Thyroid gland (tissue), 4 donors: ENCODE results near the gene NAPB. TPM values are rescaled to one million over a fixed set of nuclear protein-coding genes. Genes with fewer than 3 reads are reported as not detected.
A peak's percentile ranks its signal among the peaks of the same experiment; 100 is the strongest.

Source experiments
- DNase-seq, 2 donors: peaks; one replicate each; pipeline ENCODE4 v3.0.0-alpha.2; 2019
- H3K27ac ChIP-seq, 3 donors: fragments of 200-600 bp; sonication (generic); 1 replicate in 2 of 3; 2 replicates in 1 of 3; pipeline ENCODE4 v1.5.1; 2016 to 2019; ENCODE audit warnings: mild to moderate bottlenecking in 1 of 3, moderate library complexity in 1 of 3
- H3K27me3 ChIP-seq: fragments of 200-600 bp; sonication (generic); one replicate; pipeline ENCODE4 v1.5.1; 2019
- H3K36me3 ChIP-seq, 2 donors: fragments of 200-600 bp; sonication (generic); one replicate each; pipeline ENCODE4 v1.5.1; 2016 to 2019
- H3K4me1 ChIP-seq, 2 donors: fragments of 200-600 bp; sonication (generic); one replicate each; pipeline ENCODE4 v1.5.1; 2017 to 2019
- H3K4me3 ChIP-seq, 3 donors: fragments of 200-600 bp; sonication (generic); replicated peaks in 1 of 3; 1 replicate in 2 of 3; 2 replicates in 1 of 3; pipeline ENCODE4 v1.5.1; 2016; ENCODE audit warnings: mild to moderate bottlenecking in 1 of 3
- H3K9me3 ChIP-seq: fragments of 200-600 bp; sonication (generic); one replicate; pipeline ENCODE4 v1.5.1; 2017
- POLR2A ChIP-seq, 2 donors: fragments of 450-650 bp; IDR thresholded peaks; one replicate each; pipeline ENCODE4 v1.6.1; 2017; ENCODE audit warnings: antibody characterized with exemption in 2 of 2, mild to moderate bottlenecking in 2 of 2, moderate library complexity in 1 of 2
- WGBS, 2 donors: methylation state at CpG; one replicate each; pipeline ENCODE4 v1.1.5; 2017; 5-methylcytosine and 5-hydroxymethylcytosine counted together
- intact Hi-C: fragments of 100-400 bp; cut with DNase I; formaldehyde crosslinking; loops from one replicate; pipeline ENCODE4 v1.15.1; 2023
- total RNA-seq, 4 donors: library from RNA; depleted of rRNA; stranded (reverse); fragments of >200 nt; gene quantifications; one replicate each; pipeline ENCODE4 v1.2.3, GENCODE V29; 2016
- TF ChIP-seq, protein P1 (sequence below), 6 experiments: fragments of 200-600 bp in 3 of 6; fragments of 450-650 bp in 3 of 6; sonication (generic) in 3 of 6; IDR thresholded peaks; one replicate each; pipeline ENCODE4 v1.5.1; 2016 to 2019; ENCODE audit warnings: antibody characterized with exemption in 6 of 6, mild to moderate bottlenecking in 2 of 6, inconsistent platforms in 1 of 6, moderate library complexity in 1 of 6

The NAPB gene
- total RNA-seq, 4 donors from 2014 or later = 22.7 to 32.1 (median 26.9) TPM

GRCh38 chr20:23343590-23343989, 77.7 kb downstream of the NAPB start:
- no peaks in the 10 kb centered on the region for H3K9me3 ChIP-seq
- H3K36me3 ChIP-seq = no peaks in the 10 kb centered on the region
- 97% methylated on average over 1 of the region's 1 CpG for WGBS, 2 donors
- no peak overlapping the region for H3K27ac ChIP-seq
- intact Hi-C loops = loop anchor here (5.0 to 10.0 kb wide), 2 partner anchors 299 to 651 kb away; partner anchors contain the start of gene THBD
- H3K27me3 ChIP-seq = no peaks in the 10 kb centered on the region
- H3K4me1 ChIP-seq = no peaks in the 10 kb centered on the region
- no peak for DNase-seq
- TF ChIP-seq, protein P1, sequence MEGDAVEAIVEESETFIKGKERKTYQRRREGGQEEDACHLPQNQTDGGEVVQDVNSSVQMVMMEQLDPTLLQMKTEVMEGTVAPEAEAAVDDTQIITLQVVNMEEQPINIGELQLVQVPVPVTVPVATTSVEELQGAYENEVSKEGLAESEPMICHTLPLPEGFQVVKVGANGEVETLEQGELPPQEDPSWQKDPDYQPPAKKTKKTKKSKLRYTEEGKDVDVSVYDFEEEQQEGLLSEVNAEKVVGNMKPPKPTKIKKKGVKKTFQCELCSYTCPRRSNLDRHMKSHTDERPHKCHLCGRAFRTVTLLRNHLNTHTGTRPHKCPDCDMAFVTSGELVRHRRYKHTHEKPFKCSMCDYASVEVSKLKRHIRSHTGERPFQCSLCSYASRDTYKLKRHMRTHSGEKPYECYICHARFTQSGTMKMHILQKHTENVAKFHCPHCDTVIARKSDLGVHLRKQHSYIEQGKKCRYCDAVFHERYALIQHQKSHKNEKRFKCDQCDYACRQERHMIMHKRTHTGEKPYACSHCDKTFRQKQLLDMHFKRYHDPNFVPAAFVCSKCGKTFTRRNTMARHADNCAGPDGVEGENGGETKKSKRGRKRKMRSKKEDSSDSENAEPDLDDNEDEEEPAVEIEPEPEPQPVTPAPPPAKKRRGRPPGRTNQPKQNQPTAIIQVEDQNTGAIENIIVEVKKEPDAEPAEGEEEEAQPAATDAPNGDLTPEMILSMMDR (IDR thresholded peaks at IDR 0.05) = no peak
- TF ChIP-seq POLR2A (IDR thresholded peaks at IDR 0.05) = no peak
- H3K4me3 ChIP-seq = no peak overlapping the region

GRCh38 chr20:23341073-23341472, 80.2 kb downstream of the NAPB start:
- H3K9me3 ChIP-seq = no peaks in the 10 kb centered on the region
- intact Hi-C loops = loop anchor here (5.0 to 10.0 kb wide), 2 partner anchors 296 to 649 kb away; partner anchors contain the start of gene THBD
- no peaks in the 10 kb centered on the region for H3K27me3 ChIP-seq
- no peak for TF ChIP-seq POLR2A (IDR thresholded peaks at IDR 0.05)
- TF ChIP-seq, protein P1 (IDR thresholded peaks at IDR 0.05) = no peak
- DNase-seq = no peak
- H3K27ac ChIP-seq = no peak overlapping the region
- H3K4me1 ChIP-seq = no peaks in the 10 kb centered on the region
- no peak overlapping the region for H3K4me3 ChIP-seq
- 60 to 69% methylated on average over 2 of the region's 2 CpGs for WGBS, 2 donors
- H3K36me3 ChIP-seq = no peaks in the 10 kb centered on the region

DNA sequence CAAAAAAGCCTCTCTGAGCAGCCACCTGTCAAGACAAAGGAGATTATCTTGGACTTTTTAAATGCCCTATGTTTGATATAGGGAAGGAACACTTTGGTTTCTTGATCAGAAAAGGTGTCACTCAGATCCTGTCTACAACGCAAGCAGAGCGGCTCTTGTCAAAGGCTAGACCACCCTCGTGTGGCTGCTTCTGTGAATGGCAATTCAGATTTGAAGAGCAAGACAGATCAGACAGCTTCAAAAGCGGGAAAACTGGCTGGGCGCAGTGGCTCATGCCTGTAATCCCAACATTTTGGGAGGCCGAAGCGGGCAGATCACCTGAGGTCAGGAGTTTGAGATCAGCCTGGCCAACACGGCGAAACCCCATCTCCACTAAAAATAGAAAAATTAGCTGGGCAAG, 80.8 kb downstream of the NAPB start:
- peak; percentile 59 for DNase-seq
- Histone ChIP-seq H3K36me3 (no peaks in the 10 kb centered on the region), H3K9me3 (no peaks in the 10 kb centered on the region), H3K4me3 (no peak overlapping the region), H3K4me1 (no peaks in the 10 kb centered on the region), H3K27me3 (no peaks in the 10 kb centered on the region), H3K27ac (no peak overlapping the region)
- 20 to 34% methylated on average over 9 of the region's 9 CpGs for WGBS, 2 donors
- no peak for TF ChIP-seq POLR2A (IDR thresholded peaks at IDR 0.05)
- TF ChIP-seq, protein P1 (IDR thresholded peaks at IDR 0.05) = peak; percentile 12 to 56 (median 48)
- intact Hi-C loops = loop anchor here (5.0 to 10.0 kb wide), 2 partner anchors 296 to 648 kb away; partner anchors contain the start of gene THBD

DNA sequence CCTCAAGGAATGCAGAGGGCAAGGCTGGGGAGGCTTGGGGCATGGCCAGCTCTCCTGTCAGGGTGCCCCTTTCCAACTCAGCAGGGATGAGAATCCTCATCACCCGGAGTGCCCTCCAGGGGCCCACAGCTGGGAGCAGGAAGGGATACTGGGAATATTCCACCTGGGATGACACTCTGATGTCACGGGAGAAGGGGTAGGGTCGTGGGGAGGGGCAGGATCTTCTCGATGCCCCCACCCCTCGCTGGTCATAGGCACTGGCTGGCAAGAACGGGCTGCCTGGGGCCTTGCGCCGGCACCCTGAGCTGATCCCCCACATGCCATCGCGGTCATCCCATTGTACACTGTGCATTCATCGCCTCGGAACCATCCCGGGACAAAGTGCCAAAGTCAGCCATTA, 81.3 kb downstream of the NAPB start:
- no peaks in the 10 kb centered on the region for H3K36me3 ChIP-seq
- H3K27ac ChIP-seq = no peak overlapping the region
- TF ChIP-seq, protein P1 (IDR thresholded peaks at IDR 0.05) = no peak
- no peak for TF ChIP-seq POLR2A (IDR thresholded peaks at IDR 0.05)
- WGBS, 2 donors = 80 to 100% methylated on average over 1 to 10 of the region's 13 CpGs
- no peak for DNase-seq
- no peaks in the 10 kb centered on the region for H3K27me3 ChIP-seq
- intact Hi-C loops = loop anchor here (5.0 to 10.0 kb wide), 2 partner anchors 295 to 648 kb away; partner anchors contain the start of gene THBD
- H3K9me3 ChIP-seq = no peaks in the 10 kb centered on the region
- no peak overlapping the region for H3K4me3 ChIP-seq
- H3K4me1 ChIP-seq = no peaks in the 10 kb centered on the region

DNA sequence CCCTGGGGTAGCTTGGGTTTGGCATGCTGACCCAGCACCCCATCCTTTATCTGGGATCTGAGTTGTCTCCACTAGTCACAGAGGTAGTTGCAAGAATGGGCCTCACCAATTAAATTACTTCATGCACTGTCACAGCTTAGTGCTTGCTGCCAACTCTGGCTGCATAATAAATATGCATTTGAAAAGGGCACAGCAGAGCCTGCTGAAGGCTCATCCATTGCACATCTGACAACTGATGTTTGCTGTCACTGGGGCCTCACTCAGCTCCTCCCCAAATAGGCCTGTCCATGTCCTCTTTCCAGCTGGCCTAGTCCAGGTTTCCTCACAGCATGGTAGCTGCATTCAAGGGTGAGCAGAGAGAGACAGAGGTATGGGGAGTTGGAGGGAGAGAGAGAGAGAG, 84.0 kb downstream of the NAPB start:
- Histone ChIP-seq H3K36me3 (no peaks in the 10 kb centered on the region), H3K4me1 (no peaks in the 10 kb centered on the region), H3K4me3 (no peak overlapping the region), H3K27ac (no peak overlapping the region), H3K27me3 (no peaks in the 10 kb centered on the region), H3K9me3 (no peaks in the 10 kb centered on the region)
- intact Hi-C loops = no loop called here
- no peak for DNase-seq
- TF ChIP-seq, protein P1 (IDR thresholded peaks at IDR 0.05) = no peak
- TF ChIP-seq POLR2A (IDR thresholded peaks at IDR 0.05) = no peak
